GM23248 (cell line): ENCODE measurements around the gene PDE10A.

ENCODE experiments used
- EZH2 ChIP-seq: fragments of 200-600 bp; sonication (generic); IDR thresholded peaks from 2 replicates; pipeline ENCODE4 v1.6.1; 2018; ENCODE audit warnings: antibody characterized with exemption, mild to moderate bottlenecking; ENCODE audit not compliant: insufficient read depth, poor library complexity, severe bottlenecking
- EZH2phosphoT487 ChIP-seq: fragments of 200-600 bp; sonication (generic); IDR thresholded peaks from 2 replicates; pipeline ENCODE4 v1.6.1; 2018; ENCODE audit warnings: antibody characterized with exemption, moderate library complexity, mild to moderate bottlenecking, low read depth; ENCODE audit not compliant: insufficient read depth

DNA sequence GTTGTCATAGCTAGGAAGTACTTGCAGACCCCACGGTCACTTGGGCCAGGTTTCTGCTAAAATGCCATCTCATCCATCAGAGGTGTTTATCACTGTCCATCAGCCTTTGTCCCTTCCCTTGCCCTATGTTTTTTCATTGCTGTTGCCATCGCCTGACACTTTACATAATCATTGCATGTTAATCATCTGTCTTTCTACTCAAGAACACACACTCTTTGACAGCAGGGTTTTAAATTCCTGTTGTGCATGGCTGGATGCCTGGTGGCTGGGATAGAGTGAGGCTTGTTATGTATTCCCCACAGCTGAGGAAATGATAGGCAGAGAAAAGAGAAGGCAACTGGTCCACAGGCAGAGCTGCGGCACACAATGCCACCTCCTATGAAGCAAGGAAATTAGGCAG is 341.9 kb downstream of the PDE10A start:
- TF ChIP-seq EZH2 (no peak), EZH2phosphoT487 (no peak)
